ENCODE results near the gene PC. TPM values are rescaled to one million over a fixed set of nuclear protein-coding genes. Genes with fewer than 3 reads are reported as not detected.

The PC gene
- total RNA-seq, 4 donors from 2014 or later = 13.1 to 67.6 (median 32.1) TPM

DNA sequence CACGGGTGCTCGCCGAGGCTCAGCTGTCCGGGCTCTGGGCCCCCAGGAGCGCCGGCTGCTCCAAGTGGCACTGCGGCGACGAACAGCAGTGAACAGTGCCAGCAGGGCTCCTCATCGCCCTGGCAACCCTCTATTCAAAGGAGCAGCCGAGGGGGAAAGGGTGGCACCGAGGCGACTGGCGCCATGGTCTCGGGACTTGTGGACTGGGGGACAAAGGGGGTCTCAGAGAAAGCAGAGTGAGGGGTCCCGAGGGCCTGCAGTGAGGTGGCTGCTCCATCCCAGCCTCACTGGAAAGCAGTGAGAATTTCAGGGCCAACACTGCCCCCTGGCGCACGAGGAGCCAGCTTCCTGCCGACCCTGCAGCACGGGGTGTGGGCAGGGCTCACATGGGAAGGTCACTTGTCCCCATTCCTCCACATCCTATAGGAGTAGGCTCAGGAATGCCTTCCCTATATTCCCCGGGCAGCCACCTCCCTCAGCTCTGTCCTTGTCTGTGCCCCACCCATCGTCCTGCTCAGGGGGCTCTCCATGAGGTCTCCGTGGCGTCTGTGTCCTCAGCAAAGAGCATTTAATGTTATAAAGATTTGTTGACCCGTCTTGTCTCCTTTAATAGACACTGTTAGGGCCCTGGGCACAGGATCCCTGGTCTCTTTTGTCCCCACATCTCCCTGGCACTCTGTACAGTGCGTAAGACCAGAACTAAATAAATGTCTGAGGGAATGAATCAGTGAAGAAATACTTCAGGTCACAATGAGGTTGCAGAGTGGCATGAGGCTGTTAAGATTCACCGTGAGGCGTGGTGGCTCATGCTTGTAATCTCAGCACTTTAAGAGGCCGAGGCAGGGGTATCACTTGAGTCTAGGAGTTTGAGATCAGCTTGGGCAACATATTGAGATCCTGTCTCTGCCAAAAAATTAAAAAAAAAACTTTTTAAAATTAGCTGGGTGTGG lies 74.9 kb downstream of the PC start:
- in situ Hi-C loops (cut with MboI; ENCODE audit: low sequenced_read_pairs in 4 of 4) = no loop called here
- H3K4me1 ChIP-seq = peaks cover 9 to 51% of the 10 kb centered on the region in 2 donors
- DNase-seq (peak; percentile 36 to 73), ATAC-seq (peak; percentile 68 to 79)
- H3K36me3 ChIP-seq = no peaks in the 10 kb centered on the region
- H3K9me3 ChIP-seq = no peaks in the 10 kb centered on the region
- intact Hi-C loops (cut with DNase I; ENCODE audit: low total_unique reads) = loop anchor here (1.0 to 2.0 kb wide), 2 partner anchors 38 to 189 kb away; no protein-coding TSS in a partner anchor
- H3K27me3 ChIP-seq = no peaks in the 10 kb centered on the region
- peak overlapping the region; percentile 21 to 45 (median 42) for H3K4me3 ChIP-seq
- TF ChIP-seq, protein P1, sequence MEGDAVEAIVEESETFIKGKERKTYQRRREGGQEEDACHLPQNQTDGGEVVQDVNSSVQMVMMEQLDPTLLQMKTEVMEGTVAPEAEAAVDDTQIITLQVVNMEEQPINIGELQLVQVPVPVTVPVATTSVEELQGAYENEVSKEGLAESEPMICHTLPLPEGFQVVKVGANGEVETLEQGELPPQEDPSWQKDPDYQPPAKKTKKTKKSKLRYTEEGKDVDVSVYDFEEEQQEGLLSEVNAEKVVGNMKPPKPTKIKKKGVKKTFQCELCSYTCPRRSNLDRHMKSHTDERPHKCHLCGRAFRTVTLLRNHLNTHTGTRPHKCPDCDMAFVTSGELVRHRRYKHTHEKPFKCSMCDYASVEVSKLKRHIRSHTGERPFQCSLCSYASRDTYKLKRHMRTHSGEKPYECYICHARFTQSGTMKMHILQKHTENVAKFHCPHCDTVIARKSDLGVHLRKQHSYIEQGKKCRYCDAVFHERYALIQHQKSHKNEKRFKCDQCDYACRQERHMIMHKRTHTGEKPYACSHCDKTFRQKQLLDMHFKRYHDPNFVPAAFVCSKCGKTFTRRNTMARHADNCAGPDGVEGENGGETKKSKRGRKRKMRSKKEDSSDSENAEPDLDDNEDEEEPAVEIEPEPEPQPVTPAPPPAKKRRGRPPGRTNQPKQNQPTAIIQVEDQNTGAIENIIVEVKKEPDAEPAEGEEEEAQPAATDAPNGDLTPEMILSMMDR (IDR thresholded peaks at IDR 0.05 in 4 of 5, conservative IDR thresholded peaks at IDR 0.05 in 1 of 5) = peak; percentile 66 to 82 (median 76)
- TF ChIP-seq POLR2A (IDR thresholded peaks at IDR 0.05) = no peak
- peak overlapping the region in 3 of 4 donors; percentile 64 to 81 (median 71) for H3K27ac ChIP-seq

DNA sequence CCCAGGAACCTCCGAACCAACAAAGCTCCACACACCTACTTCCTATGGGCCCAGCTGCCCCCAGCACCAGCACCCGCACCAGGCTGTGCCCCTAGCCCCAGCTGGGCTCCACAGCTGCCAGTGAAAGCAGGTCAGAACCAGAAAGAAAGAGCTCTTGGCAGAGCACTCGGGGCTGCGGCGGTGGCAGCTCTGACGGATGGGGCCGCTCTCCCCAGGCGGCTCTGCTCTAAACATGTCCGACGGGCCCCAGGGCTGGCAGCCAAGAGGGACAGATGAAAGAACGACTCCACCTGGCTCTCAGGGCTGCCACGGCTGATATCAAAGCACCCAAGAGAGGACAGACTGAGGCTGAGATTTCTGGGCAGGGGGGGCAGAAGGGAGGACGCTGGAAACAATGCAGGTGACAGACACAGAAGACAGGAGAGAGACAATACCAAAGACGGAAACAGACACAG lies 75.6 kb downstream of the PC start:
- no peaks in the 10 kb centered on the region for H3K27me3 ChIP-seq
- peaks cover 9 to 48% of the 10 kb centered on the region in 2 donors for H3K4me1 ChIP-seq
- DNase-seq = peak in 1 of 2 donors; percentile 60
- in situ Hi-C loops (cut with MboI; ENCODE audit: low sequenced_read_pairs in 4 of 4) = no loop called here
- H3K9me3 ChIP-seq = no peaks in the 10 kb centered on the region
- no peaks in the 10 kb centered on the region for H3K36me3 ChIP-seq
- intact Hi-C loops (cut with DNase I; ENCODE audit: low total_unique reads) = loop anchor here (1.0 to 2.0 kb wide), 2 partner anchors 38 to 188 kb away; no protein-coding TSS in a partner anchor
- peak overlapping the region; percentile 21 to 45 (median 42) for H3K4me3 ChIP-seq
- H3K27ac ChIP-seq = peak overlapping the region in 3 of 4 donors; percentile 64 to 81 (median 71)
- peak; percentile 19 to 38 for ATAC-seq
- TF ChIP-seq, protein P1 (IDR thresholded peaks at IDR 0.05 in 4 of 5, conservative IDR thresholded peaks at IDR 0.05 in 1 of 5) = no peak
- no peak for TF ChIP-seq POLR2A (IDR thresholded peaks at IDR 0.05)

DNA sequence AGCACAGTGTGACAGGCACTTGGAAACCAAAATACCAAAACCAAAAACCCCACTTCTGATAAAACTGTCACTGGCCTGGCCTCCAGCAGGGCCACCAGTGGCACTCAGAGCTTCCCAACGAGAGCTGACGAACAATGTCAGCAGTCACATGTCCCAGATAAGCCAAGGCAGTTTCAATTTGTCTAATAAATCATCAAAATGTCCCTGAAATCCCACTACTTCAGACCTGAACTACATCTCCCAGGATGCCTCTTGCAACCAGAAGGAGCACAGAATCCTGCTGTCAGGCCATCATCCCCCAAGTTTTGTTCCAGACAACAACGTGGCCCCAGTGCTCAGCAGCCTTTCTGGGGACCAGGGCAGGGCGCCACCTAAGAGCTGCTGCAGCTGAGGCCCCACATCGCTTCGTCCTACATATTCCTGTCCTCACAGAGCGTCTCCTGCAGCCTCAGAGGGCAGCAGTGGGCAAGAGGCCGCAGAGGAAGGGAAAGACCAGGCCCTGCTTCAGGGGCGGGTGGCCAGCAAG lies 76.2 kb downstream of the PC start:
- intact Hi-C loops (cut with DNase I; ENCODE audit: low total_unique reads) = loop anchor here (2.0 kb wide), 1 partner anchor 37 kb away; no protein-coding TSS in a partner anchor

DNA sequence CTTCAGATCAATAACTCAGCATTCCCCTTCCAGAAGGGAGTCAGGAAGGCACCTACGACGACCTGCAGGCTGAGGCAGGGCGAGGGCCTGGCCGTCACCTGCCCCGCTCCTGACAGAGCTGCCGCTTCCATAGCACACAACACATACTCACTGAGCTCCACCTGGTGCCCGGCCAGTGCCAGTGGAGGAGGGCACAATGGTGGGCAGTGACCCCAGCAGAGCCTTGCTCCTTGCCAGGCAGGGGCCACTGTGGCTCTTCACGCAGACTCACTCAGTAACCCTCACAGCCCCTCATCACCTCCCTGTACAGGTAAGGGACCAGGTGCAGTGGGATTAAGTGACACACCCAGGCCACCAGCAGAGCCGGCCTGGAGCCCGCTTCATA lies 76.7 kb downstream of the PC start:
- DNase-seq (no peak), ATAC-seq (no peak)
- intact Hi-C loops (cut with DNase I; ENCODE audit: low total_unique reads) (no loop called here), in situ Hi-C loops (cut with MboI; ENCODE audit: low sequenced_read_pairs in 4 of 4) (no loop called here)
- H3K4me3 ChIP-seq = no peak overlapping the region
- H3K27ac ChIP-seq = peak overlapping the region in 1 of 4 donors; percentile 26
- no peaks in the 10 kb centered on the region for H3K36me3 ChIP-seq
- no peaks in the 10 kb centered on the region for H3K9me3 ChIP-seq
- no peak for TF ChIP-seq POLR2A (IDR thresholded peaks at IDR 0.05)
- TF ChIP-seq, protein P1 (IDR thresholded peaks at IDR 0.05 in 4 of 5, conservative IDR thresholded peaks at IDR 0.05 in 1 of 5) = no peak
- peaks cover 15 to 43% of the 10 kb centered on the region in 2 donors for H3K4me1 ChIP-seq
- H3K27me3 ChIP-seq = no peaks in the 10 kb centered on the region

More for the DNA sequence above, 76.2 kb downstream of the PC start:
- peaks cover 10 to 43% of the 10 kb centered on the region in 2 donors for H3K4me1 ChIP-seq
- no peaks in the 10 kb centered on the region for H3K9me3 ChIP-seq
- no peak for TF ChIP-seq POLR2A (IDR thresholded peaks at IDR 0.05)
- TF ChIP-seq, protein P1 (IDR thresholded peaks at IDR 0.05 in 4 of 5, conservative IDR thresholded peaks at IDR 0.05 in 1 of 5) = no peak
- no peak for ATAC-seq
- no peaks in the 10 kb centered on the region for H3K36me3 ChIP-seq
- in situ Hi-C loops (cut with MboI; ENCODE audit: low sequenced_read_pairs in 4 of 4) = no loop called here
- no peak for DNase-seq
- no peaks in the 10 kb centered on the region for H3K27me3 ChIP-seq
- H3K4me3 ChIP-seq = no peak overlapping the region
- H3K27ac ChIP-seq = peak overlapping the region in 3 of 4 donors; percentile 64 to 81 (median 71)

Data from gastrocnemius medialis (tissue), 4 donors.